ACHN (cell line): ENCODE data around the gene NPHS1.

ENCODE experiments used
- DNase-seq: peaks from one replicate; pipeline ENCODE4 v3.0.0-alpha.2; 2015
- in situ Hi-C: cut with HindIII; loops from 2 replicates; pipeline ENCODE4 v1.10.0; 2017; ENCODE audit warnings: low sequenced_read_pairs, low pct_ligation_motif_present, low pct_unique_long_range_greater_than_20kb

Gene NPHS1

GRCh38 chr19:35781650-35782049 is 70.7 kb downstream of the NPHS1 start:
- in situ Hi-C loops: no loop called here
- DNase-seq: no peak

GRCh38 chr19:35780717-35781116 is 71.6 kb downstream of the NPHS1 start:
- DNase-seq: no peak
- in situ Hi-C loops: no loop called here

GRCh38 chr19:35780058-35780457 is 72.2 kb downstream of the NPHS1 start:
- DNase-seq: no peak
- in situ Hi-C loops: no loop called here

- no peak for DNase-seq
- in situ Hi-C loops: no loop called here
These were observed 73.3 kb downstream of the NPHS1 start for GRCh38 chr19:35779033-35779432.

- DNase-seq: no peak
- in situ Hi-C loops: no loop called here
These were observed 74.3 kb downstream of the NPHS1 start for GRCh38 chr19:35777961-35778360.

GRCh38 chr19:35777086-35777841 is 75.0 kb downstream of the NPHS1 start:
- DNase-seq: no peak
- in situ Hi-C loops: no loop called here

- no peak for DNase-seq
- in situ Hi-C loops: no loop called here
These were observed 76.1 kb downstream of the NPHS1 start for GRCh38 chr19:35776102-35776788.
